Measurements from ENCODE around the gene LAYN. TPM values are rescaled to one million over a fixed set of nuclear protein-coding genes. Genes with fewer than 3 reads are reported as not detected.

Gene LAYN
- total RNA-seq, 1 donor from 2014 or later: 12.5 TPM

DNA sequence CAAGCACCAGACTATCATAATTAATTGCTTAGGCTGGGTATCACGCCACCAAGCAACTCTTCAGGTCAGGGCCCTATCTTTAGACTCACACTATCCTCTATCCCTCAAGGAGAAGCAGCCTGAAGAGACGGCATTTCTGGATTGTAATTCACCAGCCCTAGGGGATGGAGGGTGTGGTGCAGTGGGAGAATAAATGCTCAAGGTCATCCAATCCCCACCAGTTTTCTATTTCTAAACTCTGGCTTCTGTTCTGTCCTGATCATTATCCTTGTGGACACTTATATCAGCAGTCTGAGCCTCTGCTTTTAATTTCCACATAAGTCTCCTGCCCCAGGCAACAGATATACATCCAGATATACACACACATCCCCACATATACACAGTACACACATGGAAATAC, 48.6 kb downstream of the LAYN start:
- Mint-ChIP-seq H3K27ac (no peak overlapping the region), H3K9me3 (peaks cover 3% of the 10 kb centered on the region), H3K36me3 (no peaks in the 10 kb centered on the region), H3K27me3 (ENCODE audit: low read depth) (no peaks in the 10 kb centered on the region), H3K4me3 (no peak overlapping the region), H3K4me1 (no peaks in the 10 kb centered on the region)
- TF ChIP-seq, protein P1, sequence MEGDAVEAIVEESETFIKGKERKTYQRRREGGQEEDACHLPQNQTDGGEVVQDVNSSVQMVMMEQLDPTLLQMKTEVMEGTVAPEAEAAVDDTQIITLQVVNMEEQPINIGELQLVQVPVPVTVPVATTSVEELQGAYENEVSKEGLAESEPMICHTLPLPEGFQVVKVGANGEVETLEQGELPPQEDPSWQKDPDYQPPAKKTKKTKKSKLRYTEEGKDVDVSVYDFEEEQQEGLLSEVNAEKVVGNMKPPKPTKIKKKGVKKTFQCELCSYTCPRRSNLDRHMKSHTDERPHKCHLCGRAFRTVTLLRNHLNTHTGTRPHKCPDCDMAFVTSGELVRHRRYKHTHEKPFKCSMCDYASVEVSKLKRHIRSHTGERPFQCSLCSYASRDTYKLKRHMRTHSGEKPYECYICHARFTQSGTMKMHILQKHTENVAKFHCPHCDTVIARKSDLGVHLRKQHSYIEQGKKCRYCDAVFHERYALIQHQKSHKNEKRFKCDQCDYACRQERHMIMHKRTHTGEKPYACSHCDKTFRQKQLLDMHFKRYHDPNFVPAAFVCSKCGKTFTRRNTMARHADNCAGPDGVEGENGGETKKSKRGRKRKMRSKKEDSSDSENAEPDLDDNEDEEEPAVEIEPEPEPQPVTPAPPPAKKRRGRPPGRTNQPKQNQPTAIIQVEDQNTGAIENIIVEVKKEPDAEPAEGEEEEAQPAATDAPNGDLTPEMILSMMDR (IDR thresholded peaks at IDR 0.05; ENCODE audit: unreplicated experiment): no peak
- no peak for DNase-seq (ENCODE audit: low spot score in 2 of 2, unreplicated experiment in 2 of 2)

DNA sequence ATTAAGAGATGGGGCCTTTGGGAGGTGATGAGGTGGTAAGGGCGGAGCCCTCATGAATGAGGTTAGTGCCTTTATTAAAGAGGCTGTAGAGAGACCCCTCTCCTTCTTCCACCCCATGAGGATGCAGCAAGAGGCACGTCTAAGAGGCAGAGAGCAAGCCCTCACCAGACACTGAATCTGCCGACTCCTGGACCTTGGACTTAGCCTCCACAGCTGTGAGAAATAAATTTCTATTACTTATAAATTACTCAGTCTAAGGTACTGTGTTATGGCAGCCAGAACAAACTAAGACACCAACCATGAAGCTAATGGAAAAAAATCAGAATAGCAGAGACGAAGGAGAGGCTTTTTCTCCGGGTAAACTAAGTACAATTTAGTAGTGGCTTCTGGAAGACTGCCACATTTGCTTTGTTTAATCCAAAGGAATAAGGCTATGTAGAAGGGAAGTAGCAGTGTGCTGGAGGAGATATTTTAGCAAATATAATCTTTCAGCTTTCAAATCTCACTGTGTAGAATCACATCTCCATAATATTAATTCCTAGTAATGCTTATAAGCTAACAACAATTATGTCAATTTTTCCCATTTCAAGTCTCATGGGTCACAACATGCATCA, 49.5 kb downstream of the LAYN start:
- TF ChIP-seq, protein P1 (IDR thresholded peaks at IDR 0.05; ENCODE audit: unreplicated experiment): no peak
- Mint-ChIP-seq H3K4me1 (no peaks in the 10 kb centered on the region), H3K36me3 (no peaks in the 10 kb centered on the region), H3K4me3 (no peak overlapping the region), H3K9me3 (peaks cover 3% of the 10 kb centered on the region), H3K27ac (no peak overlapping the region), H3K27me3 (ENCODE audit: low read depth) (no peaks in the 10 kb centered on the region)
- DNase-seq (ENCODE audit: low spot score in 2 of 2, unreplicated experiment in 2 of 2): no peak

DNA sequence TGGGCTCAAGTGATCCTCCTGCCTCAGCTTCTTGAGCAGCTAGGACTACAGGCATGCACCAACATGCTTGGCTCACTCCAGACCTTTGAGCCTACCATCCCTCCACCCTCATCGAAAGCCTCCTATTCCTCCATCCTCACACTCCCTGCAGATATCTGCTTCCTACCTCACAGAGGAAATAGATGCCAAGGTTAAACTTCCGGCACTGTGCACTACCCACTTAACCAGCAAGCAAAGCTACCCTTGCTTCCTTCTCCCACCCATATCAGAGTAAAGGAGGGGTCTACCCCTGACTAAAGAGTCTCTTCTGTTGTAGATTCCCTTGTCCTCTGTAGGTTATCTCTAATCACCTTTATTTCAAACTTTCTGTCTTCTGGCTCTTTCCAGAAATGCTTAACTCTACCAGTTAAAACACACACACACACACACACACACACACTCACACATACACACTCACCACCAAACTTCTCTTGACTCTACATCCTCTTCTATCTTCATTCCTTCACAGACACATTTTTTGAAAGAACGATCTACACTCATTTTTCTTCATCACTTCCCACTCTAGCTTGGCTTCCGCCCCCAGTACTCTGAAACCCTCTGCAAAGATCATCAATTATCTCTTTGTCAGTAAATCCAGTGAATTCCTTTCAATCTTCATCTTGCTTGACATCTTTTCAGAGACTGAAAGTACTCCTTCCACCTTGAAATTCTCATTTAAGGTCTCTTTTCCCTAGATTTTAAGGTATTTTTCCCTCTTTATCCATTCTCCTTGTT, 50.9 kb downstream of the LAYN start:
- no peaks in the 10 kb centered on the region for H3K27me3 Mint-ChIP-seq (ENCODE audit: low read depth)
- no peak overlapping the region for H3K27ac Mint-ChIP-seq
- peaks cover 3% of the 10 kb centered on the region for H3K9me3 Mint-ChIP-seq
- no peaks in the 10 kb centered on the region for H3K4me1 Mint-ChIP-seq
- H3K36me3 Mint-ChIP-seq: no peaks in the 10 kb centered on the region
- no peak for DNase-seq (ENCODE audit: low spot score in 2 of 2, unreplicated experiment in 2 of 2)
- TF ChIP-seq, protein P1 (IDR thresholded peaks at IDR 0.05; ENCODE audit: unreplicated experiment): no peak
- H3K4me3 Mint-ChIP-seq: no peak overlapping the region

DNA sequence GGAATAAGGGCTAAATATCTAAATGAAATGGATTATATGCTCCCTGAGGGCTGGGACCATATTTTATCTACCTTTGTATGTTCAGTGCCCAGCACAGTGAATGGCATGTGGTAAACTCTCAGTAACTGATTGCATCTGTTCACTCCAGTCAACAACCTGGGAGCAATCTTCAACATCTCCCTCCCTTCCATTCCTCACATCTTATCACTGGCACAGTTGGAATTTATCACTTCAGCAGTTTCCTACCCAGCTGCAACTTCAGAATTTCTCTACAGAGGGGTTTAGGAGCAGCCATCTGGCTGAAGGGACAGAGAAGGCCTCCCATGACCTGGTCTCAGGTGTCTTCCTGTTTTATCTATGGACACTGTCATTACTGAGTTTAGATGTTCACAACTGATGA, 52.0 kb downstream of the LAYN start:
- no peaks in the 10 kb centered on the region for H3K27me3 Mint-ChIP-seq (ENCODE audit: low read depth)
- peaks cover 3% of the 10 kb centered on the region for H3K9me3 Mint-ChIP-seq
- no peak overlapping the region for H3K27ac Mint-ChIP-seq
- TF ChIP-seq, protein P1 (IDR thresholded peaks at IDR 0.05; ENCODE audit: unreplicated experiment): no peak
- no peaks in the 10 kb centered on the region for H3K36me3 Mint-ChIP-seq
- no peak overlapping the region for H3K4me3 Mint-ChIP-seq
- no peaks in the 10 kb centered on the region for H3K4me1 Mint-ChIP-seq
- no peak for DNase-seq (ENCODE audit: low spot score in 2 of 2, unreplicated experiment in 2 of 2)

DNA sequence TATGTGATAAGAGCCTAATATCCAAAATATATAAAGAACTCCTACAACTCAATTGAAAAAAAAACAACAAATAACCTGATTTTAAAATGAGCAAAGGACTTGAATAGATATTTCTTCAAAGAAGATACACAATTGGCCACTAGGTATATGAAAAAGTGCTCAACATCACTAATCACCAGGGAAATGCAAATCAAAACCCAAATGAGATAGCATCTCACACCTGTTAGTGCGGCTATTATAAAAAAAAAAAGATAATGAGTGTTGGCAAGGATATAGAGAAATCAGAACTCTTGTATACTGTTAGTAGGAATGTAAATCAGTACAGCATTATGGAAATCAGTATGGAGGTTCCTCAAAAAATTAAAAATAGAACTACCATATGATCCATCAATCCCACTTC, 55.8 kb downstream of the LAYN start:
- H3K4me1 Mint-ChIP-seq: peaks cover 6% of the 10 kb centered on the region
- no peak for DNase-seq (ENCODE audit: low spot score in 2 of 2, unreplicated experiment in 2 of 2)
- no peak overlapping the region for H3K27ac Mint-ChIP-seq
- no peaks in the 10 kb centered on the region for H3K36me3 Mint-ChIP-seq
- H3K27me3 Mint-ChIP-seq (ENCODE audit: low read depth): no peaks in the 10 kb centered on the region
- TF ChIP-seq, protein P1 (IDR thresholded peaks at IDR 0.05; ENCODE audit: unreplicated experiment): no peak
- no peak overlapping the region for H3K4me3 Mint-ChIP-seq
- no peaks in the 10 kb centered on the region for H3K9me3 Mint-ChIP-seq

All from mesothelial cell of epicardium (in vitro differentiated cells).